ENCODE results near the gene PRKCZ. TPM values are rescaled to one million over a fixed set of nuclear protein-coding genes. Genes with fewer than 3 reads are reported as not detected.

Gene PRKCZ
- total and polyA plus RNA-seq, 9 donors: 3.4 to 16.1 (median 5.8) TPM

- intact Hi-C loops (cut with DNase I): loop anchor here (2.0 to 5.0 kb wide), 6 partner anchors 18 to 81 kb away; partner anchors contain the start of gene FAAP20 (in 1 of the 4)
- DNase-seq: peak in 4 of 5 donors; percentile 61 to 64 (median 64)
- peak overlapping the region; percentile 74 to 83 for H3K27ac ChIP-seq
- H3K9me3 ChIP-seq: no peaks in the 10 kb centered on the region
- TF ChIP-seq CTCF (IDR thresholded peaks at IDR 0.05) (no peak), EP300 (IDR thresholded peaks at IDR 0.05) (no peak), POLR2A (IDR thresholded peaks at IDR 0.05) (no peak)
- H3K27me3 ChIP-seq: no peaks in the 10 kb centered on the region
- WGBS, 3 donors: 5 to 8% (median 5%) methylated on average over 30 of the region's 30 CpGs
- no peaks in the 10 kb centered on the region for H3K36me3 ChIP-seq
- peak overlapping the region; percentile 59 for H3K4me3 ChIP-seq
- H3K4me1 ChIP-seq (ENCODE audit: insufficient read depth): peaks cover 31% of the 10 kb centered on the region
Measured at GRCh38 chr1:2230781-2231531, 180.7 kb downstream of the PRKCZ start.

GRCh38 chr1:2231532-2232254, 181.5 kb downstream of the PRKCZ start:
- Histone ChIP-seq H3K9me3 (no peaks in the 10 kb centered on the region), H3K27me3 (no peaks in the 10 kb centered on the region), H3K36me3 (no peaks in the 10 kb centered on the region), H3K27ac (peak overlapping the region; percentile 62 to 74), H3K4me3 (peak overlapping the region; percentile 59), H3K4me1 (ENCODE audit: insufficient read depth) (peaks cover 31% of the 10 kb centered on the region)
- 11 to 17% (median 13%) methylated on average over 26 of the region's 26 CpGs for WGBS, 3 donors
- peak; percentile 82 to 90 (median 89) for DNase-seq
- TF ChIP-seq CTCF (IDR thresholded peaks at IDR 0.05) (no peak), POLR2A (IDR thresholded peaks at IDR 0.05) (no peak), EP300 (IDR thresholded peaks at IDR 0.05) (no peak)
- intact Hi-C loops (cut with DNase I): loop anchor here (2.0 to 5.0 kb wide), 6 partner anchors 19 to 81 kb away; partner anchors contain the start of gene FAAP20 (in 1 of the 4)

DNA sequence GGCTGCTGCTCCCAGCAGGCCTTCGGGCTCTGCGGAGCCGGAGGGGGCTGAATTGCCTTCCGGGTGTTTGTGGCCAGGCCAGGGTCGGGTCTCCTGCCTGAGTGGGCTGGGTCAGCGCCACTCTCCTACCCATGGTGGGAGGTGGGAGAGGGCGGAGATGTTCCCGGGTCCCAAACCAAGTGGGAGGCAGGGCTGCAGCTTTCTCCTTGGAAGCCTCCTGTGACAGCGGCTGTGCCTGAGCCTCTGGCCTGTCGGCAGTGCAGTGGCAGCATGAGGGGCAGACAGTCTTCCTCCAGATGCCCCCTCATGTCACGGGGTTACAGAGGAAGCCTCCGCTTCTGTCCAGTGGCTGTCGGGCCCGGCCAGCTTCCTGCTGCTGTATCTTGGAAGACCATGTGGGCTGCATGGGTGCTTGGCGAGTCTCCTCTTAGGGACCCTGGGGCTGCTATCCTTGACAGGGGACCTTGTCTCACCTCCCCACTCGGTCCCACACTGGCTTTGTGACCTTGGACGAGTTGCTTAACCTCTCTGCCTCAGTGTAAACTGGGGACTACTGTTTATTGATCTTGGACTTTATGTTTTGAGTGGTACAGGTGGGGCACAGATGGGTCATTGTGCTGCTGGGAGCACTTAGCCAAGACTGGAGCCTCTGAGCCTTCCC, 182.2 kb downstream of the PRKCZ start:
- no peaks in the 10 kb centered on the region for H3K27me3 ChIP-seq
- H3K9me3 ChIP-seq: no peaks in the 10 kb centered on the region
- TF ChIP-seq POLR2A (IDR thresholded peaks at IDR 0.05) (no peak), CTCF (IDR thresholded peaks at IDR 0.05) (no peak), EP300 (IDR thresholded peaks at IDR 0.05) (no peak)
- H3K36me3 ChIP-seq: no peaks in the 10 kb centered on the region
- DNase-seq: peak in 1 of 5 donors; percentile 58
- intact Hi-C loops (cut with DNase I): loop anchor here (5.0 kb wide), 4 partner anchors 35 to 80 kb away; partner anchors contain the start of gene FAAP20 (in 1 of the 4)
- peak overlapping the region; percentile 62 to 84 for H3K27ac ChIP-seq
- 8 to 10% (median 9%) methylated on average over 17 of the region's 17 CpGs for WGBS, 3 donors
- peaks cover 36% of the 10 kb centered on the region for H3K4me1 ChIP-seq (ENCODE audit: insufficient read depth)
- peak overlapping the region; percentile 59 for H3K4me3 ChIP-seq

DNA sequence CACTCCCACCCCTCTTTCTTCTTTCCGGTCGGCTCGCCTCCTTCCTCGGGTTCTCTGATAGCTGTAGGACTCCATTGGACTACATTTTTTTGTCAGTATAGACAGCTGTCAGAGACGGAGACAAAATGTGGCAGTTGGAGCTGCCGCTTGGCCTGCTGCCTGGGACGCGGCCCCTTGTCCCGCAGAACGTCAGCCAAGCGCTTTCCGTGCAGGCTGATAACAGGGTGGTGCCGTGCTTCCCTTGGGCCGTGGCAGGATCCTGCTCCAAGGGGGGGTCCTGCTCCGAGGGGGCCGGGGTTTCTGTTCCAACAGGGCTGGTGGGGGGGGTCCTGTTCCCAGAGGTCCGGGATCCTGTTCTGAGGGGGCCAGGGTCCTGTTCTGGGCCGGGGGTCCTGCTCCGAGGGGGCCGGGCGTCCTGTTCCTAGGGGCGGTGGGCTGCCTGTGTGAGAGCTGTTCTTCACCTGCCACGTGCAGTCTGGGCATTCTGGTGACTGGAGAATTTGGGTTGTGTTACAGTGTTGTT, 182.8 kb downstream of the PRKCZ start:
- intact Hi-C loops (cut with DNase I): loop anchor here (5.0 kb wide), 4 partner anchors 36 to 79 kb away; partner anchors contain the start of gene FAAP20 (in 1 of the 4)

More for the DNA sequence above, 182.8 kb downstream of the PRKCZ start:
- no peak for TF ChIP-seq CTCF (IDR thresholded peaks at IDR 0.05)
- no peak for TF ChIP-seq POLR2A (IDR thresholded peaks at IDR 0.05)
- no peak for TF ChIP-seq EP300 (IDR thresholded peaks at IDR 0.05)
- no peaks in the 10 kb centered on the region for H3K36me3 ChIP-seq
- H3K27me3 ChIP-seq: no peaks in the 10 kb centered on the region
- H3K27ac ChIP-seq: peak overlapping the region; percentile 68 to 84
- H3K9me3 ChIP-seq: no peaks in the 10 kb centered on the region
- peak in 1 of 5 donors; percentile 46 for DNase-seq
- peak overlapping the region; percentile 59 for H3K4me3 ChIP-seq
- WGBS, 3 donors: 36 to 41% (median 41%) methylated on average over 19 to 23 of the region's 23 CpGs
- H3K4me1 ChIP-seq (ENCODE audit: insufficient read depth): peaks cover 41% of the 10 kb centered on the region
